ENCODE results near the gene CCNH.

CCNH gene

DNA sequence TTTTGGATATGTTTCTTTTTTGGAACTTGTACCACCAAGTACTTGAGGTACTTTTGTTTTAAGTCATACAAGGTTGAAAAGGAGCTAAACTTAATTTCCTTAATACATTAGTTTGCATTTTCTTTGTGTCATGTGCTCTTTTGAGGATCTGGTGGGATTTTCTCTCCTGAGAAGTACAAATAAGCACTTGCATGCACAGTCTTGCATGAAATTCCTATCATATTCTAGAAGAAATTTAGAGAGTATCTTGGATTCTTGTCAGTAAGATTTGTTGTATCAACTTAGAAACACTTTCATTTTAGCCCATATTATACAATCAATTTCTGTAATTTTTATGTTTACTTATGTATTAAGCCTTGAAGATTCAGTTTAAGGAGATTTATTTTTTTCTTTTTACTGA, 64.9 kb downstream of the CCNH start:
- H3K27ac ChIP-seq = no peak overlapping the region
- TF ChIP-seq, protein P1, sequence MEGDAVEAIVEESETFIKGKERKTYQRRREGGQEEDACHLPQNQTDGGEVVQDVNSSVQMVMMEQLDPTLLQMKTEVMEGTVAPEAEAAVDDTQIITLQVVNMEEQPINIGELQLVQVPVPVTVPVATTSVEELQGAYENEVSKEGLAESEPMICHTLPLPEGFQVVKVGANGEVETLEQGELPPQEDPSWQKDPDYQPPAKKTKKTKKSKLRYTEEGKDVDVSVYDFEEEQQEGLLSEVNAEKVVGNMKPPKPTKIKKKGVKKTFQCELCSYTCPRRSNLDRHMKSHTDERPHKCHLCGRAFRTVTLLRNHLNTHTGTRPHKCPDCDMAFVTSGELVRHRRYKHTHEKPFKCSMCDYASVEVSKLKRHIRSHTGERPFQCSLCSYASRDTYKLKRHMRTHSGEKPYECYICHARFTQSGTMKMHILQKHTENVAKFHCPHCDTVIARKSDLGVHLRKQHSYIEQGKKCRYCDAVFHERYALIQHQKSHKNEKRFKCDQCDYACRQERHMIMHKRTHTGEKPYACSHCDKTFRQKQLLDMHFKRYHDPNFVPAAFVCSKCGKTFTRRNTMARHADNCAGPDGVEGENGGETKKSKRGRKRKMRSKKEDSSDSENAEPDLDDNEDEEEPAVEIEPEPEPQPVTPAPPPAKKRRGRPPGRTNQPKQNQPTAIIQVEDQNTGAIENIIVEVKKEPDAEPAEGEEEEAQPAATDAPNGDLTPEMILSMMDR (IDR thresholded peaks at IDR 0.05) = no peak
- no peak for TF ChIP-seq ZFX (IDR thresholded peaks at IDR 0.05; ENCODE audit: borderline replicate concordance)

DNA sequence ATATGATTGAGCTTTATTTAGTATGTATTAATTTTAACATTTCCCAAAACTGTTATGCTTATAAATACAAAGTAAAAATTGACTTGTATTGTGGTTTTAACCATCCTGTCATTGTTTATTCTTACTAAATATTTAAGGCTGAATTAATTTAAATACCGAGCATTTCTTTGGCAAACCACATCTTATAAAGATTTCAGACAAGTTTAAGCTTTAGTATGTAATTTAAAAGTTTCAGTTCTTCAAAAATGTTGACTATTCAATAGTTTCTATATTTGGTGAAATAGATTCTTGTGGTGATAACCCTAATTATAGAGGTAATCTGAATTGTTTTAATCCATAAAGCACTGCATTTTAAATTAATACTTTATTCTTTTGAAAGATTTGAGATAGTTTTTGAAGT, 65.5 kb downstream of the CCNH start:
- H3K27ac ChIP-seq = no peak overlapping the region
- no peak for TF ChIP-seq ZFX (IDR thresholded peaks at IDR 0.05; ENCODE audit: borderline replicate concordance)
- TF ChIP-seq, protein P1 (IDR thresholded peaks at IDR 0.05) = no peak
